ENCODE measurements around the gene SLC38A1.
"Not testable (repeated sequence)": the region's sequence is repeated elsewhere in the genome, so short reads cannot be mapped to it uniquely, and the experiment has no call there.

SLC38A1 gene

GRCh38 chr12:46209914-46210872 lies 58.6 kb downstream of the SLC38A1 start:
- Mint-ChIP-seq H3K36me3 (peaks cover 97% of the 10 kb centered on the region), H3K4me1 (peaks cover 58% of the 10 kb centered on the region), H3K27ac (peak overlapping the region; percentile 97), H3K4me3 (peak overlapping the region; percentile 46), H3K9me3 (no peaks in the 10 kb centered on the region)
- DNase-seq (ENCODE audit: low spot score in 2 of 2): peak in 1 of 2 donors; percentile 65
- peak; percentile 64 for ATAC-seq

GRCh38 chr12:46209170-46209569 lies 59.7 kb downstream of the SLC38A1 start:
- H3K27ac Mint-ChIP-seq: peak overlapping the region; percentile 97
- no peak for ATAC-seq

GRCh38 chr12:46208370-46208769 lies 60.5 kb downstream of the SLC38A1 start:
- no peak for DNase-seq (ENCODE audit: low spot score in 2 of 2)
- no peaks in the 10 kb centered on the region for H3K9me3 Mint-ChIP-seq
- no peak overlapping the region for H3K4me3 Mint-ChIP-seq
- ATAC-seq: no peak
- peaks cover 47% of the 10 kb centered on the region for H3K4me1 Mint-ChIP-seq
- H3K36me3 Mint-ChIP-seq: peaks cover 97% of the 10 kb centered on the region
- H3K27ac Mint-ChIP-seq: peak overlapping the region; percentile 97

More at GRCh38 chr12:46209170-46209569, 59.7 kb downstream of the SLC38A1 start:
- no peaks in the 10 kb centered on the region for H3K9me3 Mint-ChIP-seq
- H3K36me3 Mint-ChIP-seq: peaks cover 97% of the 10 kb centered on the region
- peaks cover 52% of the 10 kb centered on the region for H3K4me1 Mint-ChIP-seq
- H3K4me3 Mint-ChIP-seq: peak overlapping the region; percentile 46
- DNase-seq (ENCODE audit: low spot score in 2 of 2): no peak

- DNase-seq (ENCODE audit: low spot score in 2 of 2) (no peak), ATAC-seq (no peak)
- Mint-ChIP-seq H3K27ac (peak overlapping the region; percentile 14), H3K9me3 (no peaks in the 10 kb centered on the region), H3K36me3 (peaks cover 98% of the 10 kb centered on the region), H3K4me3 (no peak overlapping the region), H3K4me1 (peaks cover 40% of the 10 kb centered on the region)
Measured at GRCh38 chr12:46207644-46208043, 61.2 kb downstream of the SLC38A1 start.

GRCh38 chr12:46206471-46206870 lies 62.4 kb downstream of the SLC38A1 start:
- Mint-ChIP-seq H3K4me1 (peaks cover 28% of the 10 kb centered on the region), H3K4me3 (no peak overlapping the region), H3K27ac (peak overlapping the region; percentile 76), H3K36me3 (peaks cover 98% of the 10 kb centered on the region), H3K9me3 (no peaks in the 10 kb centered on the region)
- no peak for ATAC-seq
- DNase-seq (ENCODE audit: low spot score in 2 of 2): no peak

GRCh38 chr12:46205294-46205693 lies 63.5 kb downstream of the SLC38A1 start:
- H3K27ac Mint-ChIP-seq: peak overlapping the region; percentile 76
- ATAC-seq (no peak), DNase-seq (ENCODE audit: low spot score in 2 of 2) (no peak)
- peaks cover 100% of the 10 kb centered on the region for H3K36me3 Mint-ChIP-seq
- H3K4me1 Mint-ChIP-seq: peaks cover 17% of the 10 kb centered on the region
- no peak overlapping the region for H3K4me3 Mint-ChIP-seq
- no peaks in the 10 kb centered on the region for H3K9me3 Mint-ChIP-seq

- ATAC-seq (no peak), DNase-seq (ENCODE audit: low spot score in 2 of 2) (no peak)
- Mint-ChIP-seq H3K4me1 (no peaks in the 10 kb centered on the region), H3K9me3 (no peaks in the 10 kb centered on the region), H3K4me3 (no peak overlapping the region), H3K36me3 (peaks cover 100% of the 10 kb centered on the region), H3K27ac (no peak overlapping the region)
Measured at GRCh38 chr12:46201284-46201789, 67.5 kb downstream of the SLC38A1 start.

- Mint-ChIP-seq H3K9me3 (no peaks in the 10 kb centered on the region), H3K4me1 (no peaks in the 10 kb centered on the region), H3K36me3 (peaks cover 100% of the 10 kb centered on the region), H3K27ac (no peak overlapping the region), H3K4me3 (no peak overlapping the region)
- ATAC-seq: no peak
- no peak for DNase-seq (ENCODE audit: low spot score in 2 of 2)
Measured at GRCh38 chr12:46200551-46200950, 68.3 kb downstream of the SLC38A1 start.

GRCh38 chr12:46198913-46199312 lies 69.9 kb downstream of the SLC38A1 start:
- ATAC-seq (no peak), DNase-seq (ENCODE audit: low spot score in 2 of 2) (no peak)
- Mint-ChIP-seq H3K4me1 (peaks cover 6% of the 10 kb centered on the region), H3K9me3 (peaks cover 4% of the 10 kb centered on the region), H3K4me3 (no peak overlapping the region), H3K27ac (peak overlapping the region; percentile 32), H3K36me3 (peaks cover 100% of the 10 kb centered on the region)

GRCh38 chr12:46197883-46198282 lies 71.0 kb downstream of the SLC38A1 start:
- H3K36me3 Mint-ChIP-seq: peaks cover 100% of the 10 kb centered on the region

GRCh38 chr12:46190533-46190932 lies 78.3 kb downstream of the SLC38A1 start:
- peak overlapping the region; percentile 67 for H3K27ac Mint-ChIP-seq
- H3K4me1 Mint-ChIP-seq: peaks cover 26% of the 10 kb centered on the region
- DNase-seq (ENCODE audit: low spot score in 2 of 2); H3K4me3 Mint-ChIP-seq; ATAC-seq: not testable (repeated sequence)
- peaks cover 11% of the 10 kb centered on the region for H3K9me3 Mint-ChIP-seq
- peaks cover 96% of the 10 kb centered on the region for H3K36me3 Mint-ChIP-seq

More at GRCh38 chr12:46197883-46198282, 71.0 kb downstream of the SLC38A1 start:
- H3K4me3 Mint-ChIP-seq: no peak overlapping the region
- H3K9me3 Mint-ChIP-seq: peaks cover 4% of the 10 kb centered on the region
- H3K27ac Mint-ChIP-seq: peak overlapping the region; percentile 65
- H3K4me1 Mint-ChIP-seq: peaks cover 15% of the 10 kb centered on the region
- no peak for DNase-seq (ENCODE audit: low spot score in 2 of 2)
- no peak for ATAC-seq

- ATAC-seq (no peak), DNase-seq (ENCODE audit: low spot score in 2 of 2) (no peak)
- H3K36me3 Mint-ChIP-seq: peaks cover 93% of the 10 kb centered on the region
- peaks cover 13% of the 10 kb centered on the region for H3K4me1 Mint-ChIP-seq
- no peak overlapping the region for H3K4me3 Mint-ChIP-seq
- H3K27ac Mint-ChIP-seq: peak overlapping the region; percentile 67
- H3K9me3 Mint-ChIP-seq: peaks cover 7% of the 10 kb centered on the region
Measured at GRCh38 chr12:46188170-46188569, 80.7 kb downstream of the SLC38A1 start.

GRCh38 chr12:46187023-46187422 lies 81.8 kb downstream of the SLC38A1 start:
- Mint-ChIP-seq H3K4me3 (no peak overlapping the region), H3K27ac (peak overlapping the region; percentile 67), H3K36me3 (peaks cover 90% of the 10 kb centered on the region), H3K4me1 (peaks cover 7% of the 10 kb centered on the region), H3K9me3 (peaks cover 7% of the 10 kb centered on the region)
- ATAC-seq (no peak), DNase-seq (ENCODE audit: low spot score in 2 of 2) (no peak)

GRCh38 chr12:46186088-46186487 lies 82.8 kb downstream of the SLC38A1 start:
- no peak for DNase-seq (ENCODE audit: low spot score in 2 of 2)
- Mint-ChIP-seq H3K4me1 (peaks cover 13% of the 10 kb centered on the region), H3K9me3 (no peaks in the 10 kb centered on the region), H3K4me3 (no peak overlapping the region), H3K27ac (peak overlapping the region; percentile 15), H3K36me3 (peaks cover 90% of the 10 kb centered on the region)
- no peak for ATAC-seq

- Mint-ChIP-seq H3K4me1 (peaks cover 13% of the 10 kb centered on the region), H3K4me3 (no peak overlapping the region), H3K9me3 (no peaks in the 10 kb centered on the region), H3K27ac (peak overlapping the region; percentile 15), H3K36me3 (peaks cover 86% of the 10 kb centered on the region)
- DNase-seq (ENCODE audit: low spot score in 2 of 2) (no peak), ATAC-seq (no peak)
Measured at GRCh38 chr12:46185686-46186085, 83.2 kb downstream of the SLC38A1 start.
